Type B pancreatic cell (in vitro differentiated cells): Measurements from ENCODE around the gene CCDC88B. TPM values are rescaled to one million over a fixed set of nuclear protein-coding genes. Genes with fewer than 3 reads are reported as not detected.

Experiments used
- DNase-seq: peaks from one replicate; pipeline ENCODE4 v3.0.0; 2021; ENCODE audit warnings: mixed read lengths; ENCODE audit not compliant: unreplicated experiment; ENCODE audit errors: extremely low spot score
- H3K27ac Mint-ChIP-seq: 2 replicates; pipeline ENCODE4 v1.8.0; 2021; ENCODE audit warnings: mild to moderate bottlenecking, mixed read lengths
- H3K27me3 Mint-ChIP-seq: 2 replicates; pipeline ENCODE4 v1.8.0; 2021; ENCODE audit warnings: mixed read lengths
- H3K36me3 Mint-ChIP-seq: 2 replicates; pipeline ENCODE4 v1.8.0; 2021; ENCODE audit warnings: mixed read lengths
- H3K4me1 Mint-ChIP-seq: one replicate; pipeline ENCODE4 v1.8.0; 2021; ENCODE audit warnings: mixed read lengths; ENCODE audit not compliant: unreplicated experiment
- H3K4me3 Mint-ChIP-seq: 2 replicates; pipeline ENCODE4 v1.8.0; 2021; ENCODE audit warnings: mild to moderate bottlenecking, mixed read lengths
- H3K9me3 Mint-ChIP-seq: 2 replicates; pipeline ENCODE4 v1.8.0; 2021; ENCODE audit warnings: mixed read lengths
- total RNA-seq: library from RNA; stranded (reverse); gene quantifications from 2 replicates; pipeline ENCODE4 v1.2.1, GENCODE V29; 2021; ENCODE audit warnings: low replicate concordance
- TF ChIP-seq, protein P1 (sequence below): fragments of 200-600 bp; sonication (generic); conservative IDR thresholded peaks from 2 replicates; pipeline ENCODE4 v1.5.0; 2021; ENCODE audit warnings: antibody characterized with exemption, mild to moderate bottlenecking

Gene CCDC88B
- total RNA-seq, 1 donor from 2014 or later: 2.8 TPM

DNA sequence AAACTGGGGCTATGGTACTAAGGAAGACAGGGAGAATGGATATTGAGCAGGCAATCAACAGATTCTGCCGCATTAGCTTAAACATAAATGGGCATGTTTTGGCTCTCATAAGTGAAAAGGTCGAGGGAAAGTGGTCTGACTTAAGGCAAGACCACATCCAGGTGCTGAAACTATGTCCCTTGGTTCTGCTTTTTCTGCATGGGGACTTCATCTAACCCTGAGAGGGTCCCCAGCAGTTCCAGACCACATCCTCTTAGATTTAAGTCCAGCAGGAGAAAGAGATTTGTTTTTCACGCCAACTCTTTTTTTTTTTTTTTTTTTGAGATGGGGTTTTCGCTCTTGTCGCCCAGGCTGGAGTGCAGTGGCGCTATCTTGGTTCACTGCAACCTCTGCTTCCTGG, 24.4 kb downstream of the CCDC88B start:
- Mint-ChIP-seq H3K36me3 (peaks cover 18% of the 10 kb centered on the region), H3K4me1 (peaks cover 10% of the 10 kb centered on the region), H3K9me3 (peaks cover 6% of the 10 kb centered on the region), H3K27ac (no peak overlapping the region), H3K27me3 (no peaks in the 10 kb centered on the region), H3K4me3 (no peak overlapping the region)
- TF ChIP-seq, protein P1, sequence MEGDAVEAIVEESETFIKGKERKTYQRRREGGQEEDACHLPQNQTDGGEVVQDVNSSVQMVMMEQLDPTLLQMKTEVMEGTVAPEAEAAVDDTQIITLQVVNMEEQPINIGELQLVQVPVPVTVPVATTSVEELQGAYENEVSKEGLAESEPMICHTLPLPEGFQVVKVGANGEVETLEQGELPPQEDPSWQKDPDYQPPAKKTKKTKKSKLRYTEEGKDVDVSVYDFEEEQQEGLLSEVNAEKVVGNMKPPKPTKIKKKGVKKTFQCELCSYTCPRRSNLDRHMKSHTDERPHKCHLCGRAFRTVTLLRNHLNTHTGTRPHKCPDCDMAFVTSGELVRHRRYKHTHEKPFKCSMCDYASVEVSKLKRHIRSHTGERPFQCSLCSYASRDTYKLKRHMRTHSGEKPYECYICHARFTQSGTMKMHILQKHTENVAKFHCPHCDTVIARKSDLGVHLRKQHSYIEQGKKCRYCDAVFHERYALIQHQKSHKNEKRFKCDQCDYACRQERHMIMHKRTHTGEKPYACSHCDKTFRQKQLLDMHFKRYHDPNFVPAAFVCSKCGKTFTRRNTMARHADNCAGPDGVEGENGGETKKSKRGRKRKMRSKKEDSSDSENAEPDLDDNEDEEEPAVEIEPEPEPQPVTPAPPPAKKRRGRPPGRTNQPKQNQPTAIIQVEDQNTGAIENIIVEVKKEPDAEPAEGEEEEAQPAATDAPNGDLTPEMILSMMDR: no peak
- DNase-seq: no peak

DNA sequence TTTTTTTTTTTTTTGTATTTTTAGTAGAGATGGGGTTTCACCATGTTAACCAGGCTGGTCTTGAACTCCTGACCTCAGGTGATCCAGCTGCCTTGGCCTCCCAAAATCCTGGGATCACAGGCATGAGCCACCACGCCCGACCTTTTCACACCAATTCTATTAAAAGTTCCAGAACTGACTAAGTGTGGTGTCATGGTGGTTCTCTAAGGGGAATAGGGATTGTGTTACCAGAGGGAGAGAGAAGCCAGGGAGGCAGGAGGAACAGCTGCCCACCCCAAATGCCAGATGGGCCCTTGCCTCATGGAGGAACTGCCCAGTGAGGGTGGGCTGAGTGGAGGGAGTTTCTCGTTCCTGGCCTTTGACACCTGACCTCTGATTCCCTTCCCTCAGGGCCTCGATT, 24.9 kb downstream of the CCDC88B start:
- peaks cover 6% of the 10 kb centered on the region for H3K4me1 Mint-ChIP-seq
- H3K9me3 Mint-ChIP-seq: peaks cover 6% of the 10 kb centered on the region
- no peak overlapping the region for H3K4me3 Mint-ChIP-seq
- DNase-seq: no peak
- TF ChIP-seq, protein P1: no peak
- peaks cover 20% of the 10 kb centered on the region for H3K36me3 Mint-ChIP-seq
- H3K27ac Mint-ChIP-seq: no peak overlapping the region
- no peaks in the 10 kb centered on the region for H3K27me3 Mint-ChIP-seq

DNA sequence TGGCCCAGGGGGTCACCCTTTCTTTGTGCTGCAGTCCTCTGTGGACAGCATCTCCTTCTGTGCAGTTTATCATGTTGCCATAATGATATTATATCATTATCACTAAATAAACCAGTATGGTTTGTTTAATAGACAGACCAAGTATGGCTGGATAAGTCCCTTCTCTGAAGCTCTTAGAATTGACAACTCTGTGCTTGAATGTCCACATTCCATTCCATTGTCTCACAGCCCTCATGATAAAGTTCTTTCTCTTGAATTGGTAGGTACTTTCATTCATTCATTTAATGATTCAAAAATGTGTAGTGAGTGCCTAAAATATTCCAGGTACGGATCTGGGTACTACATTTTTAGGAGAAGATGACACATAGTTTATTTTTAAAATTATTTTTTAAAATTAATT, 26.7 kb downstream of the CCDC88B start:
- TF ChIP-seq, protein P1: no peak
- Mint-ChIP-seq H3K36me3 (peaks cover 22% of the 10 kb centered on the region), H3K27ac (peak overlapping the region; percentile 81), H3K4me3 (peak overlapping the region; percentile 51), H3K9me3 (peaks cover 6% of the 10 kb centered on the region), H3K27me3 (no peaks in the 10 kb centered on the region), H3K4me1 (peaks cover 5% of the 10 kb centered on the region)
- DNase-seq: no peak

DNA sequence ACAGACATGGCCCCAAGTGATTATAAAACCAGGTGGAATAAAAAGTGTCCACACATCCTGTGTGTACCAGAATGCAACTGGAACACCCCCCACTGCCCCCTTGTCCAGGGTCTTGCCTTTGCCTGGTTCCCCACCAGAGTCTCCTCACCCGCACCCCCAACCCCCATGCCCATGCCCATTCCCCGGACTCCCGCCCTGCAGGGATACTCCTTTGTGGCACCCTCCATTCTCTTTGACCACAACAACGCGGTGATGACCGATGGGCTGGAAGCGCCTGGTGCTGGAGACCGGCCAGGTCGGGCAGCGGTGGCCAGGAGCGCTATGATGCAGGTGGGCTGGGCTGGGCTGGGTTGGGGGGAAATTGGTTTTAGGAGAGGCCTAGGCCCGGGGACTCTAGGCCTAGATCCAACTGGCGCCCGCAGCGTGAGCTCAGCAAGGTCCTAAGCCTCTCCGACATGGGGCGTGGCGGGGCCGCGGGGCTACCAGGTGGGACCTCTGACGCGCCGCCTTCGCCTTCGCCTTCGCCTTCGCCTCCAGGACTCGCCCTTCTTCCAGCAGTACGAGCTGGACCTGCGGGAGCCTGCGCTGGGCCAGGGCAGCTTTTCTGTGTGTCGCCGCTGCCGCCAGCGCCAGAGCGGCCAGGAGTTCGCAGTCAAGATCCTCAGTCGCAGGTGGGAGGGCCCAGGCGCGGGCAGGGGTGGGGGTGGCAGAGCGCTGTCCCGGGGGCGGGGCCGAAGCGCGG, 28.1 kb downstream of the CCDC88B start:
- no peak overlapping the region for H3K27ac Mint-ChIP-seq
- peaks cover 5% of the 10 kb centered on the region for H3K4me1 Mint-ChIP-seq
- peaks cover 16% of the 10 kb centered on the region for H3K36me3 Mint-ChIP-seq
- peaks cover 6% of the 10 kb centered on the region for H3K9me3 Mint-ChIP-seq
- TF ChIP-seq, protein P1: no peak
- no peak overlapping the region for H3K4me3 Mint-ChIP-seq
- DNase-seq: no peak
- H3K27me3 Mint-ChIP-seq: no peaks in the 10 kb centered on the region

DNA sequence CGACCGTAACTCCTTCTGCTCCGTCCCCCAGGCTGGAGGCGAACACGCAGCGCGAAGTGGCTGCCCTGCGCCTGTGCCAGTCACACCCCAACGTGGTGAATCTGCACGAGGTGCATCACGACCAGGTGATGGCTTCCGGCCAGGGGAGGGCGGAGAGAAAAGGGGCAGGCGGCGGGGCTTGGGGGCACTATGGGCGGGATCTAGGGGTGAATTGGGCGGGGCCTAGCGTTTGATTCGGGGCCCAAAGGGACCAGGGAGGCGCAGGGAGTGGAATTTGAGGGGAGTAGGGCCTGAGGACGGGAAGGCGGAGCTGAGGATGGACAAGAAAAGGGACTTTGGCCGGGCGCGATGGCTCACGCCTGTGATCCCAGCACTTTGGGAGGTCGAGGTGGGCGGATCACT, 28.7 kb downstream of the CCDC88B start:
- no peak overlapping the region for H3K27ac Mint-ChIP-seq
- no peak overlapping the region for H3K4me3 Mint-ChIP-seq
- peaks cover 5% of the 10 kb centered on the region for H3K4me1 Mint-ChIP-seq

More for the DNA sequence above, 28.7 kb downstream of the CCDC88B start:
- Mint-ChIP-seq H3K9me3 (peaks cover 6% of the 10 kb centered on the region), H3K27me3 (no peaks in the 10 kb centered on the region), H3K36me3 (peaks cover 15% of the 10 kb centered on the region)
- no peak for DNase-seq
- TF ChIP-seq, protein P1: no peak
